CD4-positive, alpha-beta T cell treated with Interleukin-4 for 4 hours (primary cell): ENCODE data around the gene ACVR1B.

Experiments
- DNase-seq: peaks from one replicate; pipeline ENCODE4 v3.0.0-alpha.2; 2020

The ACVR1B gene

DNA sequence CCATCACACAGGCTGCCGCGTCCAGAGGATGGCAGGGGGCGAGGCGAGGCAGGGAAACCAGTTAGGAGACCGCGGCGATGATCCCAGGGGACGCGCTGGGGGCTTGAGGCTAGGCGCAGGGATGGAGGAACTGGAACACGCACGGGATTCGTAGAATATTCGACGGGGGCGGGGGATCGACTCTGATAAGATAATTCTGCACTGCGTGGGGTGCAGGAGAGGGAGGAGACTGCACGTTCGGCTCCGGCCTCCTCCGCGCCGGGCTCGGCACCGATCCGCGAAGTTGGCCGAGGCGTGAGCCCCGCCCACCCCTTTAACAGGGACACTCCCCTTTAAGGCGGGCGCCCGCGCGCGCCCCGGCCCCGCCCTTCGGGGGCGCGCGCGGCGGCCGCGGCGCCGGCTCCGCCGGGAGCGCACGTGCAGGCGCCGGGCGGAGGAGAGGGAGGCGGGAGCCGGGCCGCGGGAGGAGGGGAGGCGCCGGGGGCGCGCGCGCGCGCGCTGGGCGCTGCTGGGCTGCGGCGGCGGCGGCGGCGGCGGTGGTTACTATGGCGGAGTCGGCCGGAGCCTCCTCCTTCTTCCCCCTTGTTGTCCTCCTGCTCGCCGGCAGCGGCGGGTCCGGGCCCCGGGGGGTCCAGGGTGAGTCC lies at the start of gene ACVR1B:
Gene ACVR1B, plus strand, starts transcription at position 501 of the 644 bp plus-strand sequence. Its CDS starts 45 bp downstream, at position 546.
- DNase-seq, result peak; percentile 90

DNA sequence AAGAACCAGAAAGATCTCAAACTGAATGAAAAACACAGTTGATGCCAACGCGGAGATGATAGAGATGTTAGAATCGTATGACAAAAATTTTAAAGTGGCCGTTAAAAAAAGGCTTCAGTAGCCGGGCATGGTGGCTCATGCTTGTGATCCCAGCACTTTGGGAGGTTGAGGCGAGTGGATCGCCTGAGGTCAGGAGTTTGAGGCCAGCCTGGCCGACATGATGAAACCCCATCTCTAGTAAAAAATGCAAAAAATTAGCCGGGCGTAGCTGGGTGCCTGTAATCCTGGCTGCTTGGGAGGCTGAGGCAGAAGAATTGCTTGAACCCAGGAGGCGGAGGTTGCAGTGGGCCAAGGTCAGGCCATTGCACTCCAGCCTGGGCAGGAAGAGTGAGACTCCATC lies 49.6 kb upstream of the ACVR1B start:
- DNase-seq, result no peak

DNA sequence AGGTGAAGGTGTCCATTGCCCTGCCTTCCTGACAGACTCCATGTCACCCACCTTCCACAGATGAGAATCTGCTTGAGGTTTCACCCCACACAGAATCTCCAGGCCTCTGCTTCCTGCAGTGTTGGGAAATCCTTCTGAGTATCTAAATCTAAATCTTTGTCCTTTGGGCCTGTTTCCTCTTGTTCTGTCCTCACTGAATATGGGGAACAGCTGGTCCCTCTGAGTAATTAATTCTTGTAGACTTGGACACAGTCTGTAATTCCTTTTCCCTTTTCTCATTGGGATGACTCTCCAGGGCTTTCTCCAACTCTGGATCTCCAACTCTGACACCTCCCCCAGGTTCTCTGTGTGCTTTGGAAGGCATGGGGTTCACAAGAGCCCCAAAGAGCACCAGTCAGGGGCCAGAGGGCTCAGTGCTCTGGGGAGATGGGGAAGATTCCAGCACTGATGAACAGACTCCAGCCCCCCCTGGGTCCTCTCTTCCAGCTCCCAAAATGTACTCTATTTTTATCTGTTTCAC lies 46.5 kb upstream of the ACVR1B start:
- DNase-seq, result no peak

DNA sequence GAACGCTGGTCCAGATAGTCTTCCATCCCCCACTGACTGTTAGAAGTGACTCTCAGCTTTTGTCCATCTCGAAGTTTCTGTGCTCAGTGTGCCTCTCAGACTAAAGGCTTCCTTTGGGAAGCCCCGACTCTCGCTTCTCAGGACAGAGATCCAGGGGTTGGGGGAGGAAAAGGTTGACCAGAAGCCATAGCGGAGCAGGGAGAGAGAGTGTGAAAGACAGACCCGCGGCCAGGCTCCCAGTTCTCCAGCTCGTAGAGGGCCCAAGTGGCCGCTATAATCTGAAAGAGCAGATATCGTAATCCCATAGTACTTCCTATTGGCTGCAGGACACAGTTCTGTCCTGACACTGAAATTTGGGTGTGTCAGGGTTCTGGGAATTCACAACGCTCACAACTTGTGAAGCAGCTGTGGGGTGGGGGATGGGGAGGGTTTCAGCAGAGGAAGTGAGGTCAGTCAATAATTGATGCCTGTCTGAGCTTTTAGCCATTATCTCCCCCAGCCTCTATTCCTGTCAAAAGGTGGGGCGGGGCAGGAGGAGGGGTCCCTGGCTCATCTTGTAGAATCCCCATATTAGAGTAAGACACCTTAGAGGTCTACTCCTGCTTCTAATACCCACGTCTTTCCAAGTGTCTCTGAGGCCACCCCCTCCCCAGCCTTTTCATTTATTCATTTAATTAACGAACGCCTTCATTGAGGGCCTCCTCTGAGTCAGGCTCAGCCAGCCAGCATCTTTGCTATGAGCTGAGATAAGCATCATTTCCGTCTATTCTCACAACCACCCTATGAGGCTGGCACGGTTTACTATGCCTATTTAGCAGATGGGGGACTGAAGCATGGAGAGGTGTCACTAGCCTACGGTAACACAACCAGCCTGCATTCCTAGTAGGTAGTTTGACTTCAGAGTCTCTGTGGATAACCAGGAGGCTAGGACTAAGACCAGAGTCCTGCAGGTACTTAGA lies 45.7 kb upstream of the ACVR1B start:
- DNase-seq, result no peak

DNA sequence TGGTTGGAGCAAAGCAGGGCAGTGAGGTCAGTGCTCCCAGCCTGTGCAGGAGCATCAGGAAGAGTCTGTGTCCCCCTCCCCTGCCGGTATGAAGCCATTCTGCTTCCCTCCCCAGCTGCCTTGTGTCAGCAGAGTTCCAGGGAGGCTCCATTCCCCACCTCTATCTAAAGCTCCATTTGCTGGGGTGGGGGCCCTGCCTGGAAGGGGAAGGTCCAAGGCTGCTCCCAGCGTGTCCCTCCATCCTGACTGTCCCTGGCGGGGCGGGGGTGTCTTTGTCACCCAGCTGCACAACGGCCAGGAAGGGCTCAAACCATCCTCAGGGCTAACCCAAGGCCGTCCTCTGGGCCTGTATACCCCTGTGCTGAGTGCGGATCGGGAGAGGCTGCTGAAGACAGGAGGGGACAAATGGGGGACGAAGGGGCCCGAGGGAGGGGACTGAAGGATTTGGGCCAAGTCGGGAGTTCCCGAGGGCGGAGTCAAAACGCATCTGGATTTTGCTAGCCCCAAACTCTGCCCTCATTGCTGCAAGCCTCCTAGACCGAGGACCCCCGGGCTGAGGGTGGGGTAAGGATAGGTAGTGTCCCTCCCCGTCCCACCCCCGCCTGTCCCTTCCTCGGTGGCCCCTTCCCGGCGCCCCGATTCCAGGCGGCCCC lies 44.9 kb upstream of the ACVR1B start:
- no peak for DNase-seq

DNA sequence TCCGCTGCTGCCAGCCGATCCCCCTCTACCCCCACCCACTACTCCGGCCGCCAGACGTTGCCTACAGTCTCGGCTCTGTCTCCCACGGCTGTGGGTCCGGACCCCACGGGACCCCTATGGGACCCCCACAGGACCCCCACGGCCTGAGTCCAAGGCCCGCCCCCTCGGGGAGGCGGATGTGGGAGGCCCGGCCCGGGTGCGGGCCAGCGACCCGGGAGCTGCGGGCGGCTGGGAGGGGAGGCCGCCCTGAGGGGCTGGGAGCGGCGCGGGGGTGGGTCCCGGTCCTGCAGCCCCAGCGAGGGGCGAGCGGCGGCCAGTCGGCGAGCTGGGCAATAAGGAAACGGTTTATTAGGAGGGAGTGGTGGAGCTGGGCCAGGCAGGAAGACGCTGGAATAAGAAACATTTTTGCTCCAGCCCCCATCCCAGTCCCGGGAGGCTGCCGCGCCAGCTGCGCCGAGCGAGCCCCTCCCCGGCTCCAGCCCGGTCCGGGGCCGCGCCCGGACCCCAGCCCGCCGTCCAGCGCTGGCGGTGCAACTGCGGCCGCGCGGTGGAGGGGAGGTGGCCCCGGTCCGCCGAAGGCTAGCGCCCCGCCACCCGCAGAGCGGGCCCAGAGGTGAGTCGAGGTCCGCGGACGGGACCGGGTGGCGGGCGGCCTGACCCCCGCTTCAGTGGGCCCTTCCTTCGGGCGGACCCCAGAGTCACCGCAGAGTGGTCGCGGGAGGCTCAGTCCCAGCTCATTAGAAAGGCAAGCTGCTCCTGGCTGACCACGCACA lies 44.2 kb upstream of the ACVR1B start, which contains the start of gene ACVRL1:
Gene ACVRL1, plus strand, starts transcription at position 422 of the 773 bp plus-strand sequence. CDS start 4,971 bp downstream, outside the sequence.
- DNase-seq, result no peak

DNA sequence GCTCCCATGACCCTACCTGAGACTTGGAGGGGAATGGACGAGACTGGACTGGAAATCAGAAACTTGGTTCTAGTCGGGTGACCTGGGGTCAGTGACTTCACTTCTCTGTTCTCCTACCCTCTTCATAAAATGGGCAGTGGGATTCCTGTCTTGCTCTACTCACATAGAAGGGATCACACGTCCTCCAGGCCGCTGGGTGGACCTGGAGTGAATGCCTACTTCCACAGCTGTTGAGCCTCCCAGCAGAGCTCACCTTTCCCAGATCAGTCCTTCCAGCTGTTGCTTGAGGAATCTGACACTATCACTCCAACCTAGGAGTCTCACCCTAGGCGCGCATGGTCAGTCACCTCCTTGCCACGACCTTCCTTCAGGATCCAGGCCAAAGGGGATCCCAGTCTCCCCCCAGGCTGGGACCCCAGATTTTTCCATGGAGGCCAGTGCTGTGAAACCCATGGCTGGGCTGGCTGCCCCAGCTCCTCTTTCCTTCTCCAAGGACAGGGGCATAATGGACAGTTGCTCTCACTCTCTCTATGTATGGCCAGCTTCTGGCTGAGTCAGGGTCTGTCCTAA lies 43.6 kb upstream of the ACVR1B start:
- no peak for DNase-seq

DNA sequence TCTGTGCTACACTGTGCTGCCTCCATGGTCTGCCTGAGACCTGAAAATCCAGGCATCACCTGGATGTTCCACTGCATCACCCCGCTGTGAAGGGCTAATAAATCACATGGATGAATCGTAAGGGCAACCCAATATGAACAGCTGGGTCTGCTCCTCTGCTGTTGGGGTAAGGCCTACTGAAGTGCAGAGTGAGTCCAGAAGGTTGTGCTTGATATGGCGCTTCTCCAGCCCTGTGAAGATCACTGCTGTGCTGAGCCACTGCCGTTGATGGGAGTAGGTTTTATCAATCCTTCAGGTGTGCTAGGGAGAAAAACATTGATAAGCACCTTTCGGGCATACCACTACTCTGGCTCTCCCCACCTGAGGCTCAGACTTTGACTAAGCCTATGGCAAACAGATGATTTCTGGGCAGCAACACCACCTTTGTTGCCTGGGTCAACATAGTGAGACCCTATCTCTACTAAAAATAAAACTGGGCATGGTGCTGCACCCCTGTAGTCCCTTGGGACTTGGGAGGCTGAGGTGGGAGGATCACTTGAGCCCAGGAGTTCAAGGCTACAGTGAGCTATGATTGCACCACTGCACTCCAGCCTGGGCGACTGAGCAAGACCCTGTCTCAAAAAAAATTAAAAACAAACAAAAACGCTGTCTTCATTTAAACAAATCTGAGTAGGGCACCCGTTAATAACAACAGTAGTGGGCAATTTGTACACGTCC lies 42.5 kb upstream of the ACVR1B start:
- no peak for DNase-seq

DNA sequence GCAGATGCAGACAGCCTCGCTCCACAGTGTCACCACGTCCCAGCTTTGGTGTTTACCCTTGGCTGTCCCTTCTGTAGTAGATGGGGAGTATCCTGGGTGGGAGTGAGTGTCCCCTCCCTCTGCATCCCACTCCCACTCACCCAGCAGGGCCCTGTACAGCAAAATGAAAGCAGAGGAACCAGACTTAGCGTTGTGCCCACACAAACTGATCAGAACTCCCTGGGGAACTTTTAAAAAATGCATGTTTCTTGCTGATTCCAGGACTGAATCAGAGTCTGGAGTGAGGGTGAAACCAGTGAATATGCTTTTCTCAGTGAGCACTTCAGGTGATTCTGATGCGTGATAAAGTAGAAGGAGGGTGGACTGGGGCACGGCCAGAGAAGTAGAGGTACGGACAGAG lies 41.3 kb upstream of the ACVR1B start:
- no peak for DNase-seq

DNA sequence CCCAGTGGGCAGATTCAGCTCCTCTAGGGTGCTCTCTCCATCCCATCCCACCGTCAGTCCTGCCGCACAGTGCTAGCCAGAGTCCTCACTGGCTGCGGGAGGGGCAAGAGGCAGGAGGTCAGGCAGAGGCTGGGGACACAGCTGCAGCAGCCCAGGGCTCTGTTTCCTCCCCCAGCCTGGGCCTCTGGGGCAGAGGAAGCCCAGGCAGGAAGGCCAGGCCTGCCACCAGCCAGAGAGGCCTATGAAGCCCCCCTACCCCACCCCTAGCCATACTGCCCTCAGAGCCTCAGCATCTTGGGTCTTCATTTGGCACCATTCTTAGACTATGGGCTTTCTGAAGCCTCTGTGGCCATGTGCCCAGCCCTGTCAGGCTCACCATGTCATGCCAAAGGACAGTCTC lies 40.8 kb upstream of the ACVR1B start:
- no peak for DNase-seq

DNA sequence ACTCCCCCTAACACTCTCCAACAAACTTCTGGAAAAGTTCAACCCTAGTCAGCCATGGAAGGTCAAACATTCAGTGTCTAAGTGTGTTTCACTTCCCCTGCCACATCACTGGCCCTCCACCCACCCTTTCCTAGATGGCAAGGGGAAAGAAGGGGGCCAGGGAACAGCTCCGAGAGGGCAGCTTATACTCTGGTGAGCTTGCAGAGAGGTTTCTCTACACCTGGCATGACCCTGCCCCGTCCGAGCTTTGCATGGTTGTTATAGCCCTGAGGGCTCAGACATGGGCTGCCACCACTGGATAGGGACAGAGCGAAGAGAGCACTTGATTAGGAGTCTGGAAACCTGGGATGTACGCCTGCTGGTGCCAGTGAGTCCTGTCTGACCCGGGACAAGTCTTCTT lies 40.2 kb upstream of the ACVR1B start:
- no peak for DNase-seq

DNA sequence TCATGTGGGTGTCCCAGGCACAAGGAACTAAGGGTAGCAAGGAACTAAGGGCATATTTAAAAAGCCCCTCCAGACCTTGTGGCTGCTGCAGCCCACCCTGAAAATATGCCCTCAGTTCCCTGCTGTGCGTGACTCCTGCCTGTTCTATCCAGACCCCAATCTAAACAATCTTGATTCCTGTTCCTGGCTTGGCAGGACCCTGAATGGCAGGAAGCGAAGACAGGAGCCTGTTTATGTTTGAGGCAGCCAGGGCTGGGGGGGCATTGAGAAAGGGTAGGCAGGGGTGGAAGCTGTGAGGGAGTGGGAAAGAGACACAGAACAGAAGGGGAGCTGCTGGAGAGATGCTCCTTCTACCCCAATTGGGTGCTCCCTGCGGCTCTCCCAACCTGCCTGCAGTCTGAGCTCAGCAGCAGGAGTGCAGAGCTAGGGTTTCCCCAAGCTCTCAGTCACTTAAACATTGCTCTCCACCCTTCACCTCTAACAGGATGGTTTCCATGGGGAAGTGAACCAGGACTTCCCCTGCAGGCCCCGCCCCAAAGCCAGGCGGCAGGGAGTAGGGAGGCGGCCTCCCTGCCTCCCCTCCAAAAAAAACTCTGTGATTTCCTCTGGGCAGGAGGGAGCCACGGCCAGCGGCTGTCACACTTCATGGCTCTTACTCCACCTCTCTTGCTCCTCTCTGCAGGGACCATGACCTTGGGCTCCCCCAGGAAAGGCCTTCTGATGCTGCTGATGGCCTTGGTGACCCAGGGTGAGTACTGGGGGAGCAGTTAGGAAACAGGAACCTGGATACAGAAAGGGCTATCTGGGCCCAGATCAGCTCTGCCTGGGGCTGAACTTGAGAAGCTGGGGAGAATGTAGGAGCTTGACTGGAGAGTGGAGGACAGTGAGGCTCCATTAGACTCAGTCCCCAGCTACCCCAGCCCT lies 39.4 kb upstream of the ACVR1B start:
- DNase-seq, result no peak

DNA sequence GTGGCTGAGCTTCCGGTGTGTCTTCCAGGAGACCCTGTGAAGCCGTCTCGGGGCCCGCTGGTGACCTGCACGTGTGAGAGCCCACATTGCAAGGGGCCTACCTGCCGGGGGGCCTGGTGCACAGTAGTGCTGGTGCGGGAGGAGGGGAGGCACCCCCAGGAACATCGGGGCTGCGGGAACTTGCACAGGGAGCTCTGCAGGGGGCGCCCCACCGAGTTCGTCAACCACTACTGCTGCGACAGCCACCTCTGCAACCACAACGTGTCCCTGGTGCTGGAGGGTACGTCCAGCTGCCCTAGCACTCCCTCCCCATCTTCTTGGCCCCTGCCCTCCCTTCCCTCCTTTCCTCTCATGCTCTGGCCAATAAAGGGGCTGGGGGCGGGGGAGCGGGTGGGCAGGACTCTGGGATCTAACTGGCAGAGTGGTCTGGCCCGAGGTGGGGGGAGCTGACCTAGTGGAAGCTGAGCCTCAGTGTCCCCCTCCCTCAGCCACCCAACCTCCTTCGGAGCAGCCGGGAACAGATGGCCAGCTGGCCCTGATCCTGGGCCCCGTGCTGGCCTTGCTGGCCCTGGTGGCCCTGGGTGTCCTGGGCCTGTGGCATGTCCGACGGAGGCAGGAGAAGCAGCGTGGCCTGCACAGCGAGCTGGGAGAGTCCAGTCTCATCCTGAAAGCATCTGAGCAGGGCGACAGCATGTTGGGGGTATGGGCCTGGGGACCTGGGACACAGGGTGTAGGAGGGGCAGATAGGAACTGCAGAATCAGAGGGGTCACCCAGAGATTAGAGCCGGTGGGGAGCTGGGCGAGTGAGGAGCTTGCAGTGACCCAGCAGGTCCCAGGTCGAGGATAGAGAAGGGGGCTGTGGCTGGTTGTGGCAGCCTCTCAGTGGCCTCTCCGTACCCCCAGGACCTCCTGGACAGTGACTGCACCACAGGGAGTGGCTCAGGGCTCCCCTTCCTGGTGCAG lies 38.1 kb upstream of the ACVR1B start:
- DNase-seq, result no peak

DNA sequence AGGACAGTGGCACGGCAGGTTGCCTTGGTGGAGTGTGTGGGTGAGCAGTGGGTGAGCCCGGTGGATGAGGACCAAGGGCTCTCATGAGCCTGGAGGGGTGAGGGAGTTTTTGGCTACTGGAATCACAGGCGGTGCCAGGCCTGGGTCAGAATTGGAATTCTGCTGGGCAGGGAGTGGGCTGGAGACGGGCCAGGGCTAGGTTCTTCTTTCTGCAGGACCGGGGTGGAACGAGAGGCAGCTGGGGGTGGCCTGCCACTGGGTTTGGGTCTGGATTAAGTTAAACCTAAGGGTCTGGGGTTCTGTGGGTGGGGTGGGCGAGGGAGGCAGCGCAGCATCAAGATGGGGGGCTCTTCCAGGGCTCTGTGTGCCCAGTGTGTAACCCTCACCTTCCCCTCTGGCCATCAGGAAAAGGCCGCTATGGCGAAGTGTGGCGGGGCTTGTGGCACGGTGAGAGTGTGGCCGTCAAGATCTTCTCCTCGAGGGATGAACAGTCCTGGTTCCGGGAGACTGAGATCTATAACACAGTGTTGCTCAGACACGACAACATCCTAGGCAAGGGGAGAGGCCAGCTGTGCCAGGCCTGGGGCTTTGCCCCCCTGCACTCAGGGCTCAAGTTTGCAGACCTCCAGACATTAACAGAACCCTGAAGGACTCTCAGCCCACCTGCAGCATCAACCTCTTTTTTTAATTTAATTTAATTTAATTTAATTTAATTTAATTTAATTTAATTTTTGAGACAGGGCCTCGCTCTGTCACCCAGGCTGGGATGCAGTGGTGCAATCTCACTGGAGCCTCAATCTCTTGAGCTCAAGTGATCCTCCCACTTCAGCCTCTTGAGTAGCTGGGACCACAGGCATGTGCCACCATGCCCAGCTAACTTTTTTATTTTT lies 37.2 kb upstream of the ACVR1B start:
- DNase-seq, result no peak

DNA sequence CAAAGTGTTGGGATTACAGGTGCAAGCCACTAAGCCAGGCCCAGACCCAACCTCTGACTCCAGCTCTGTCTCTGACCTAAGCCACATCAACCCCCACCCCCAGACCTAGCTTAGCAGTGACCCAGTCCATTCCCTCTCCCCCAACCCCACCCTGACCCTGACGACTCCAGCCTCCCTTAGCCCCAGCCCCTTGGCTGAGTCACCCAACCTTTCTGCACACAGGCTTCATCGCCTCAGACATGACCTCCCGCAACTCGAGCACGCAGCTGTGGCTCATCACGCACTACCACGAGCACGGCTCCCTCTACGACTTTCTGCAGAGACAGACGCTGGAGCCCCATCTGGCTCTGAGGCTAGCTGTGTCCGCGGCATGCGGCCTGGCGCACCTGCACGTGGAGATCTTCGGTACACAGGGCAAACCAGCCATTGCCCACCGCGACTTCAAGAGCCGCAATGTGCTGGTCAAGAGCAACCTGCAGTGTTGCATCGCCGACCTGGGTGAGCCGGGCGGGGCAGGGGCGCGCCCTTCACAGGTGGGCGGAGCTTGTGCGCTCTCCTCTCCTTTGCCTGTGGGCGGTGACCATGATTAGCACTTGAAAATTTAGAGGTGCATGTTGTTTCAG lies 36.4 kb upstream of the ACVR1B start:
- no peak for DNase-seq

DNA sequence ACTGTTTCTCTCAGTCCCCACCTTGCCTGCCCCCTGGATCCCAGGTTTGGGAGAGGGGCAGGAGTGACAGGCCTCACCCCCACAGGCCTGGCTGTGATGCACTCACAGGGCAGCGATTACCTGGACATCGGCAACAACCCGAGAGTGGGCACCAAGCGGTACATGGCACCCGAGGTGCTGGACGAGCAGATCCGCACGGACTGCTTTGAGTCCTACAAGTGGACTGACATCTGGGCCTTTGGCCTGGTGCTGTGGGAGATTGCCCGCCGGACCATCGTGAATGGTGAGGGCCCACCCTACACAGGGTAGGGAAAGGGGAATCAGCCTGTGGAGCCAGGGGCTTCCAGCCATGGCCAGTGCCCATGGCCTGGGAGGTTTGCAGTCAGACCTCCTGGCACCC lies 35.5 kb upstream of the ACVR1B start:
- DNase-seq, result no peak

DNA sequence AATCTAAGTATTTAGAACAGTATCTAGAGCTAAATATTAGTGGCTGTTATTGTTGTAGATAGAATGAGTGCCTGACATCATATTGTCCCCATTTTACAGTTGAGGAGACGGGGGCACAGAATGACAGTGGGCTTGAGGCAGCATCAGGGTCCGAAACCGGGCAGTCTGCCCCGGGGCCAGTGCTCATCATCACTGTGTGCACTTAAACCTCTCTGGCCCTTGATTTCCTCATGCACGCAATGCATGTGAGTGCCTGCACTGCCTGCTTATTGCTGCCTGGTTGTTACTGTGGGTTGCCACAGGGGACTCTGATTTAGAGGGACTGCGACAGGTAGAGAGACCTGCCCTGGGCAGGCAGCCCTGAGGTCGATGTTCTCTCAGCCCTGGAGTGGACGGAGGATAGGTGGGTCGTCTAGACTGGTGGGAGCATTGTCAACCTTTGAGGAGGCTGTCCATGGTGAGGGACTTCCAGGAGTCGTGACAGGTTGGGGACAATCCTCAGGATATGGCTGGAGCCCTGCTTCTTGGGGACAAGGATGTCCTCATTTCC lies 34.4 kb upstream of the ACVR1B start:
- DNase-seq, result no peak
